GM19468 (cell line): ENCODE measurements around the gene LAMA1.
"Not testable (repeated sequence)": the region's sequence is repeated elsewhere in the genome, so short reads cannot be mapped to it uniquely, and the experiment has no call there.

Experiments
- ATAC-seq: cut with Tn5 transposase; IDR thresholded peaks from one replicate; pipeline ENCODE4 v1.9.1; 2021; ENCODE audit warnings: mild to moderate bottlenecking, moderate library complexity, moderate number of reproducible peaks; ENCODE audit not compliant: unreplicated experiment; ENCODE audit errors: extremely low read depth

The LAMA1 gene

GRCh38 chr18:7117390-7118355, at the start of gene LAMA1:
TSS of gene LAMA1 (minus strand) at chr18:7117797. CDS start at chr18:7117720, 77 bp downstream.
- ATAC-seq, result no peak

- ATAC-seq, result no peak
These were observed 48.3 kb upstream of the LAMA1 start for GRCh38 chr18:7165846-7166393.

GRCh38 chr18:7164323-7165004, 46.9 kb upstream of the LAMA1 start:
- no peak for ATAC-seq

- no peak for ATAC-seq
These were observed 40.6 kb upstream of the LAMA1 start for GRCh38 chr18:7158216-7158615.

- ATAC-seq, result no peak
These were observed 40.2 kb upstream of the LAMA1 start for GRCh38 chr18:7157760-7158159.

- no peak for ATAC-seq
These were observed 38.3 kb upstream of the LAMA1 start for GRCh38 chr18:7155887-7156286.

- ATAC-seq, result no peak
These were observed 37.5 kb upstream of the LAMA1 start for GRCh38 chr18:7155092-7155491.

- ATAC-seq, result no peak
These were observed 34.8 kb upstream of the LAMA1 start for GRCh38 chr18:7152440-7152839.

- ATAC-seq, result no peak
These were observed 29.8 kb upstream of the LAMA1 start for GRCh38 chr18:7147399-7147798.

- ATAC-seq, result no peak
These were observed 28.5 kb upstream of the LAMA1 start for GRCh38 chr18:7146067-7146466.

GRCh38 chr18:7144921-7145320, 27.3 kb upstream of the LAMA1 start:
- not testable (repeated sequence) for ATAC-seq

GRCh38 chr18:7141287-7141686, 23.7 kb upstream of the LAMA1 start:
- ATAC-seq, result no peak

GRCh38 chr18:7139409-7139808, 21.8 kb upstream of the LAMA1 start:
- no peak for ATAC-seq

- no peak for ATAC-seq
These were observed 15.6 kb upstream of the LAMA1 start for GRCh38 chr18:7133181-7133580.

GRCh38 chr18:7132356-7133150, 15.0 kb upstream of the LAMA1 start:
- ATAC-seq, result no peak

GRCh38 chr18:7122376-7122775, 4.8 kb upstream of the LAMA1 start:
- no peak for ATAC-seq

- no peak for ATAC-seq
These were observed 706 bp downstream of the LAMA1 start for GRCh38 chr18:7116792-7117389.

GRCh38 chr18:7116001-7116730, 1.4 kb downstream of the LAMA1 start:
- ATAC-seq, result no peak

- no peak for ATAC-seq
These were observed 4.7 kb downstream of the LAMA1 start for GRCh38 chr18:7112936-7113335.
